ENCODE results near the gene TM9SF1. TPM values are rescaled to one million over a fixed set of nuclear protein-coding genes. Genes with fewer than 3 reads are reported as not detected.

Gene TM9SF1
- total and polyA plus RNA-seq, 8 donors = 28.1 to 72.5 (median 35.2) TPM

GRCh38 chr14:24232645-24233537, 37.6 kb upstream of the TM9SF1 start, which contains the start of gene GMPR2:
Gene GMPR2 (plus strand): TSS chr14:24232929. CDS start chr14:24233254, 325 bp downstream.
- Histone ChIP-seq H3K9me3 (no peaks in the 10 kb centered on the region), H3K4me3 (peak within 1 kb of the TSS; percentile 80 to 84), H3K27me3 (no peaks in the 10 kb centered on the region), H3K36me3 (peaks cover 0 to 34% of the 10 kb centered on the region in 2 donors), H3K27ac (peak within 1 kb of the TSS; percentile 93 to 99), H3K4me1 (peaks cover 21 to 47% of the 10 kb centered on the region in 2 donors)
- DNase-seq (no peak), ATAC-seq (peak; percentile 68)
- no peak for TF ChIP-seq CTCF (IDR thresholded peaks at IDR 0.05)
- intact Hi-C loops (cut with DNase I) = no loop called here

GRCh38 chr14:24232121-24232644, 36.9 kb upstream of the TM9SF1 start, which contains the start of gene NEDD8:
Gene NEDD8 (minus strand): TSS chr14:24232367. CDS start chr14:24232267, 100 bp downstream.
- peaks cover 21 to 41% of the 10 kb centered on the region in 2 donors for H3K4me1 ChIP-seq
- no peaks in the 10 kb centered on the region for H3K9me3 ChIP-seq
- H3K27me3 ChIP-seq = no peaks in the 10 kb centered on the region
- peak within 1 kb of the TSS; percentile 93 to 99 for H3K27ac ChIP-seq
- intact Hi-C loops (cut with DNase I) = no loop called here
- DNase-seq = peak; percentile 92 to 95 (median 94)
- peak within 1 kb of the TSS; percentile 80 to 84 for H3K4me3 ChIP-seq
- H3K36me3 ChIP-seq = peaks cover 0 to 32% of the 10 kb centered on the region in 2 donors
- no peak for TF ChIP-seq CTCF (IDR thresholded peaks at IDR 0.05)
- ATAC-seq = peak; percentile 94

GRCh38 chr14:24231263-24232120, 36.3 kb upstream of the TM9SF1 start:
- Histone ChIP-seq H3K36me3 (peaks cover 0 to 26% of the 10 kb centered on the region in 2 donors), H3K9me3 (no peaks in the 10 kb centered on the region), H3K27me3 (no peaks in the 10 kb centered on the region), H3K27ac (peak overlapping the region; percentile 93 to 99), H3K4me1 (peaks cover 21 to 41% of the 10 kb centered on the region in 2 donors), H3K4me3 (peak overlapping the region; percentile 80 to 84)
- DNase-seq (no peak), ATAC-seq (peak; percentile 5)
- no peak for TF ChIP-seq CTCF (IDR thresholded peaks at IDR 0.05)
- intact Hi-C loops (cut with DNase I) = no loop called here

GRCh38 chr14:24228902-24229301, 33.7 kb upstream of the TM9SF1 start:
- peaks cover 0 to 19% of the 10 kb centered on the region in 2 donors for H3K36me3 ChIP-seq
- H3K27ac ChIP-seq = no peak overlapping the region
- no peaks in the 10 kb centered on the region for H3K27me3 ChIP-seq
- H3K9me3 ChIP-seq = no peaks in the 10 kb centered on the region
- H3K4me3 ChIP-seq = no peak overlapping the region
- ATAC-seq (no peak), DNase-seq (no peak)
- no peak for TF ChIP-seq CTCF (IDR thresholded peaks at IDR 0.05)
- intact Hi-C loops (cut with DNase I) = no loop called here
- H3K4me1 ChIP-seq = peaks cover 16 to 26% of the 10 kb centered on the region in 2 donors

Data from left lung (tissue), 10 donors.